PFSK-1 (cell line): ENCODE data around the gene NLRP8.

Source experiments
- POLR2AphosphoS5 ChIP-seq: IDR thresholded peaks from 2 replicates; pipeline ENCODE4 v1.6.1; 2012; ENCODE audit warnings: low read depth, mild to moderate bottlenecking, control low read depth, low read length, moderate library complexity
- TF ChIP-seq, protein P1 (sequence below), 2 experiments: IDR thresholded peaks; 2 replicates each; pipeline versions ENCODE4 v1.6.1 to v1.8.0; 2011 to 2012; ENCODE audit warnings: low read depth in 2 of 2, low read length in 2 of 2, control low read depth in 1 of 2, inconsistent platforms in 1 of 2, mild to moderate bottlenecking in 1 of 2, moderate library complexity in 1 of 2; ENCODE audit not compliant: insufficient read depth in 1 of 2

DNA sequence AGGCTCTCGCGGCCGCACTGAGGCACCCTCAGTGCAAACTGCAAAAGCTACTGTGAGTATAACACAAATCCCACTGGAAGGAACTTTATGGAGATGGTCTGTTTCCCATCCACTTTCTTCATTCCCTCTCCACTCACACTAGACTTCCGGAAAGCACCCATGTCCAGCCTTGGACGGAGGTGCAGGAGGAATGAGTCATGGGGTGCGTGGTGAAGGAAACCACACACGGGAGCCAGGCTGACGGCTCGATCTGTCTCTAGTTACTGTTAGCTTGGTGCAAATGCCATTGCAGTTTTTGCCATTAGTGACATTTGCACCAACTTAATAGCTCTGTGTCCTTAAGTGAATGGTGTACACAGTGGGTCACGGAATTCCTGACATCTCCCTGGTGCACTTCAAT is 14.6 kb downstream of the NLRP8 start:
- TF ChIP-seq POLR2AphosphoS5, result no peak
- TF ChIP-seq, protein P1, sequence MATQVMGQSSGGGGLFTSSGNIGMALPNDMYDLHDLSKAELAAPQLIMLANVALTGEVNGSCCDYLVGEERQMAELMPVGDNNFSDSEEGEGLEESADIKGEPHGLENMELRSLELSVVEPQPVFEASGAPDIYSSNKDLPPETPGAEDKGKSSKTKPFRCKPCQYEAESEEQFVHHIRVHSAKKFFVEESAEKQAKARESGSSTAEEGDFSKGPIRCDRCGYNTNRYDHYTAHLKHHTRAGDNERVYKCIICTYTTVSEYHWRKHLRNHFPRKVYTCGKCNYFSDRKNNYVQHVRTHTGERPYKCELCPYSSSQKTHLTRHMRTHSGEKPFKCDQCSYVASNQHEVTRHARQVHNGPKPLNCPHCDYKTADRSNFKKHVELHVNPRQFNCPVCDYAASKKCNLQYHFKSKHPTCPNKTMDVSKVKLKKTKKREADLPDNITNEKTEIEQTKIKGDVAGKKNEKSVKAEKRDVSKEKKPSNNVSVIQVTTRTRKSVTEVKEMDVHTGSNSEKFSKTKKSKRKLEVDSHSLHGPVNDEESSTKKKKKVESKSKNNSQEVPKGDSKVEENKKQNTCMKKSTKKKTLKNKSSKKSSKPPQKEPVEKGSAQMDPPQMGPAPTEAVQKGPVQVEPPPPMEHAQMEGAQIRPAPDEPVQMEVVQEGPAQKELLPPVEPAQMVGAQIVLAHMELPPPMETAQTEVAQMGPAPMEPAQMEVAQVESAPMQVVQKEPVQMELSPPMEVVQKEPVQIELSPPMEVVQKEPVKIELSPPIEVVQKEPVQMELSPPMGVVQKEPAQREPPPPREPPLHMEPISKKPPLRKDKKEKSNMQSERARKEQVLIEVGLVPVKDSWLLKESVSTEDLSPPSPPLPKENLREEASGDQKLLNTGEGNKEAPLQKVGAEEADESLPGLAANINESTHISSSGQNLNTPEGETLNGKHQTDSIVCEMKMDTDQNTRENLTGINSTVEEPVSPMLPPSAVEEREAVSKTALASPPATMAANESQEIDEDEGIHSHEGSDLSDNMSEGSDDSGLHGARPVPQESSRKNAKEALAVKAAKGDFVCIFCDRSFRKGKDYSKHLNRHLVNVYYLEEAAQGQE (IDR thresholded peaks at IDR 0.05; ENCODE audit: insufficient read depth in 1 of 2, low read depth in 2 of 2, low read length in 2 of 2), result no peak
